H7 (cell line): ENCODE results near the gene SGK2. TPM values are rescaled to one million over a fixed set of nuclear protein-coding genes. Genes with fewer than 3 reads are reported as not detected.
"Not testable (repeated sequence)": the region's sequence is repeated elsewhere in the genome, so short reads cannot be mapped to it uniquely, and the experiment has no call there.

ENCODE experiments used
- DNase-seq: peaks from one replicate; pipeline ENCODE4 v3.0.0; 2012
- H3K27me3 ChIP-seq: 2 replicates; pipeline ENCODE4 v1.6.0; 2011; ENCODE audit warnings: mild to moderate bottlenecking, low read length; ENCODE audit not compliant: control insufficient read depth, insufficient read depth
- H3K36me3 ChIP-seq: replicated peaks from 2 replicates; pipeline ENCODE4 v1.5.1; 2011; ENCODE audit warnings: low read length; ENCODE audit not compliant: control insufficient read depth, insufficient read depth
- H3K4me3 ChIP-seq: 2 replicates; pipeline ENCODE4 v1.5.1; 2011; ENCODE audit warnings: low read depth, mild to moderate bottlenecking, control low read depth, low read length, moderate library complexity; ENCODE audit not compliant: insufficient read depth
- total RNA-seq: library from RNA; depleted of rRNA; stranded (reverse); fragments of >200 nt; shearing (Covaris generic); gene quantifications from 2 replicates; pipeline ENCODE4 v1.2.3, GENCODE V29; 2014; rRNA removed

Gene SGK2
- total RNA-seq, 1 experiment from 2014 or later, result not detected

GRCh38 chr20:43586641-43587040 is 27.8 kb downstream of the SGK2 start:
- H3K27me3 ChIP-seq, result no peaks in the 10 kb centered on the region
- DNase-seq, result no peak
- no peak overlapping the region for H3K4me3 ChIP-seq
- no peaks in the 10 kb centered on the region for H3K36me3 ChIP-seq

DNA sequence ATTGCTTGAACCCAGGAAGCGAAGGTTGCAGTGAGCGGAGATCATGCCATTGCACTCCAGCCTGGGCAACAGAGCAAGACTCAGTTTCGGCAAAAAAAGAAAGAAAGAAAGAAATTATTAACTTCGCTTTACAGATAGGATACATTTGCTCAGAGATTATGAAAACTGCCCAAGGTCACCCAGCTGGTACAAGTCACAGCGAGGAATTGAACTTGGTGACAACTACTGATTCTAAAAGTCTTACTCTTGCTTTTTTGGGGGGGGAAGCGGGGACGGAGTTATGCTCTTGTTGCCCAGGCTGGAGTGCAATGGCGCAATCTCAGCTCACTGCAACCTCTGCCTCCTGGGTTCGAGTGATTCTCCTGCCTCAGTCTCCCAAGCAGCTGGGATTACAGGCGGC is 29.7 kb downstream of the SGK2 start:
- not testable (repeated sequence) for DNase-seq, H3K4me3 ChIP-seq, H3K27me3 ChIP-seq, H3K36me3 ChIP-seq

DNA sequence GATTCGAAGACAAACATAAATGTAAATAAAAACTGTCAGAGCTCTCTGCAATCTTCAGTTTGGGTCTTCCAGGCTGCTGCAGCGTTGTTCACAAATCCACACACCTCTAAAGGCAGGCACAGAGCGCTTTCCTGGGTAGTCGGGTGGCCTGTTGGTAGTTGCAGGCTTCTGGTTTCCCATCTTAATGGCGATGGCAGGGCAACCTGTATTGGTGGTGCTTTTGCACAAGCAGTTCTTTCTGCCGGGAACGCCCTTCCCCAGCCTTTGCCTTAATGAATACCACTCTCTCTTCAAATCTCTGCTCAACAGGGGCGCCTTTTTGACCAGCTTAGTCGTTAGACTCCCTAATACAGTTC is 31.2 kb downstream of the SGK2 start:
- peak; percentile 43 for DNase-seq
- peak overlapping the region; percentile 81 for H3K4me3 ChIP-seq

GRCh38 chr20:43590392-43591303 is 31.8 kb downstream of the SGK2 start, which contains the start of gene IFT52:
IFT52 (plus strand) TSS chr20:43590937; CDS start chr20:43594699, 3,762 bp downstream.
- H3K27me3 ChIP-seq, result no peaks in the 10 kb centered on the region
- H3K4me3 ChIP-seq, result peak within 1 kb of the TSS; percentile 81
- no peaks in the 10 kb centered on the region for H3K36me3 ChIP-seq
- peak; percentile 94 for DNase-seq

More for the DNA sequence above, 31.2 kb downstream of the SGK2 start:
- Histone ChIP-seq H3K36me3 (no peaks in the 10 kb centered on the region), H3K27me3 (no peaks in the 10 kb centered on the region)

- H3K27me3 ChIP-seq, H3K4me3 ChIP-seq, DNase-seq: not testable (repeated sequence)
- peaks cover 15% of the 10 kb centered on the region for H3K36me3 ChIP-seq
These were observed 43.1 kb downstream of the SGK2 start for GRCh38 chr20:43601960-43602359.

GRCh38 chr20:43603124-43603523 is 44.3 kb downstream of the SGK2 start:
- no peak overlapping the region for H3K4me3 ChIP-seq
- H3K36me3 ChIP-seq, result peaks cover 13% of the 10 kb centered on the region
- no peaks in the 10 kb centered on the region for H3K27me3 ChIP-seq
- DNase-seq, result no peak

- H3K4me3 ChIP-seq, result no peak overlapping the region
- no peak for DNase-seq
- no peaks in the 10 kb centered on the region for H3K27me3 ChIP-seq
- H3K36me3 ChIP-seq, result peaks cover 7% of the 10 kb centered on the region
These were observed 46.9 kb downstream of the SGK2 start for GRCh38 chr20:43605715-43606114.

GRCh38 chr20:43607278-43607677 is 48.5 kb downstream of the SGK2 start:
- H3K36me3 ChIP-seq, DNase-seq, H3K27me3 ChIP-seq, H3K4me3 ChIP-seq: not testable (repeated sequence)

DNA sequence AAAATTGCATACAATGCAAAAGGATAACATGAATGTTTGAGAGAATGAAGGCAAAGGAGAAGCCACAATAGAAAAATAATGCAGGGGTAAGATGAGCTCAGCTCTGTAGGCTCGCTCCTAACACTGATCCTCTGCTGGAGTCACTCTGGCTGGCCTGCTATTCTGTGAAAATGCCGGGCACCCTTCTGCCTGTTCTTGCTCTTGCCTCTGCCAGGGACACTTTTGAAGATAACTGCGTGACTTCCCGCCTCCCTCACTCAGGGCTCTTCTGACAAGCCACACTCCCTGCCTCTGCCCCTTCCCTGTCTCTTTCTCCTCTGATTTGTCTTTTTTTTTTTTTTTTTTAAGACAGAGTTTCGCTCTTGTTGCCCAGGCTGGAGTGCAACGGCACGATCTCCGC is 72.8 kb downstream of the SGK2 start:
- no peaks in the 10 kb centered on the region for H3K27me3 ChIP-seq
- H3K4me3 ChIP-seq, result no peak overlapping the region
- peaks cover 4% of the 10 kb centered on the region for H3K36me3 ChIP-seq
- no peak for DNase-seq

Other genes with a start within 250 kb of the SGK2 start
- 23.8 and 33.7 TPM in 2 replicates for gene SRSF6, start 101.1 kb upstream of the SGK2 start, total RNA-seq
- 6.3 and 17.7 TPM in 2 replicates for gene L3MBTL1, start 51.3 kb upstream of the SGK2 start, total RNA-seq
- 27.6 and 42.6 TPM in 2 replicates for gene IFT52, start 31.9 kb downstream of the SGK2 start, total RNA-seq
- gene MYBL2, start 108.1 kb downstream of the SGK2 start, total RNA-seq, result 76.2 and 111 TPM in 2 replicates
- gene GTSF1L, start 168.0 kb downstream of the SGK2 start, total RNA-seq, result not detected in 2 replicates